HCT116 (cell line): Measurements from ENCODE around the gene OAT. TPM values are rescaled to one million over a fixed set of nuclear protein-coding genes. Genes with fewer than 3 reads are reported as not detected.

Source experiments
- ATAC-seq: fragments of 200-7000 bp; cut with Tn5 transposase; 2 replicates; pipeline ENCODE4 v1.9.1; 2020; ENCODE audit warnings: mild to moderate bottlenecking, moderate library complexity
- Bru-seq: library from RNA; stranded (reverse); fragments of 400-500 nt; gene quantifications from one replicate; lab custom pipeline; 2021; lab: Mats Ljungman, UMichigan
- BruChase-seq, 2 experiments: library from RNA; stranded (reverse); fragments of 400-500 nt; gene quantifications; one replicate each; lab custom pipeline; 2021; lab: Mats Ljungman, UMichigan
- BruUV-seq: library from RNA; stranded (reverse); fragments of 400-500 nt; replicated peaks from 2 replicates; lab custom pipeline; 2021; lab: Mats Ljungman, UMichigan
- CTCF ChIA-PET: fragments of 300-600 bp; sonication (Branson Sonifier 250); formaldehyde crosslinking; loops from one replicate; lab custom pipeline; 2021; ENCODE audit warnings: antibody characterized with exemption; lab: Charles Lee
- POLR2A ChIA-PET: fragments of 300-600, 350-600 bp; sonication (Branson Sonifier 250); formaldehyde crosslinking; loops from one replicate; lab custom pipeline; 2021; ENCODE audit warnings: antibody characterized with exemption; lab: Charles Lee
- RAD21 ChIA-PET, 2 experiments: fragments of 300-600 bp; sonication (Branson Sonifier 250); formaldehyde crosslinking; loops; one replicate each; lab custom pipeline; 2023; ENCODE audit warnings: low total read pairs in 2 of 2; ENCODE audit not compliant: uncharacterized antibody in 2 of 2, unreplicated experiment in 2 of 2, low non-redundant PET in 1 of 2; lab: Charles Lee
- DNase-seq: peaks from one replicate; pipeline ENCODE4 v3.0.0-alpha.2; 2010; ENCODE audit warnings: low read depth, low spot score
- H2AFZ ChIP-seq: fragments of 200-600 bp; shearing (Covaris generic), sonication (generic); 2 replicates; pipeline ENCODE4 v1.6.1; 2017; ENCODE audit warnings: low read depth, mixed run types, mixed read lengths, antibody characterized with exemption, low read length; ENCODE audit not compliant: poor library complexity, severe bottlenecking
- H3K27ac ChIP-seq: 2 replicates; pipeline ENCODE4 v1.5.1; 2012; ENCODE audit warnings: low read depth, low read length
- H3K27me3 ChIP-seq: fragments of 200-600 bp; sonication (generic); 2 replicates; pipeline ENCODE4 v1.6.1; 2016; ENCODE audit warnings: mixed run types, low read length, mixed read lengths; ENCODE audit not compliant: insufficient read depth
- H3K36me3 ChIP-seq, 2 experiments: fragments of 200-500 bp in 1 of 2; fragments of 200-600 bp in 1 of 2; sonication (Bioruptor generic) in 1 of 2; sonication (generic) in 1 of 2; 2 replicates each; pipeline versions ENCODE4 v1.5.1 to v1.6.1; 2014 to 2016; ENCODE audit warnings: low read length in 2 of 2, inconsistent platforms in 1 of 2, mixed read lengths in 1 of 2, mixed run types in 1 of 2; ENCODE audit not compliant: insufficient read depth in 2 of 2, control insufficient read depth in 1 of 2
- H3K4me1 ChIP-seq, 2 experiments: fragments of 200-600 bp in 1 of 2; sonication (generic) in 1 of 2; 2 replicates each; pipeline versions ENCODE4 v1.5.1 to v1.6.1; 2012 to 2017; ENCODE audit warnings: low read length in 2 of 2, inconsistent platforms in 1 of 2, mild to moderate bottlenecking in 1 of 2, mixed read lengths in 1 of 2, mixed run types in 1 of 2, moderate library complexity in 1 of 2; ENCODE audit not compliant: insufficient read depth in 2 of 2, control insufficient read depth in 1 of 2
- H3K4me2 ChIP-seq: fragments of 200-600 bp; sonication (generic); 2 replicates; pipeline ENCODE4 v1.6.1; 2017; ENCODE audit warnings: mixed run types, low read length, mixed read lengths
- H3K4me3 ChIP-seq, 2 experiments: fragments of 200-600 bp in 1 of 2; sonication (generic) in 1 of 2; replicated peaks in 1 of 2; 2 replicates each; pipeline ENCODE4 v1.5.1; 2011 to 2016; ENCODE audit warnings: low read length in 2 of 2, control low read depth in 1 of 2, low read depth in 1 of 2, mild to moderate bottlenecking in 1 of 2, mixed read lengths in 1 of 2, mixed run types in 1 of 2
- H3K79me2 ChIP-seq: fragments of 200-600 bp; sonication (generic); 2 replicates; pipeline ENCODE4 v1.6.1; 2017; ENCODE audit warnings: mild to moderate bottlenecking, mixed run types, low read length, moderate library complexity, mixed read lengths; ENCODE audit not compliant: insufficient read depth
- H3K9ac ChIP-seq: fragments of 200-600 bp; sonication (generic); 2 replicates; pipeline ENCODE4 v1.6.1; 2016; ENCODE audit warnings: low read length, mixed read lengths
- H3K9me2 ChIP-seq: fragments of 200-600 bp; sonication (generic), shearing (Covaris generic); 2 replicates; pipeline ENCODE4 v1.6.1; 2017; ENCODE audit warnings: mixed run types, mild to moderate bottlenecking, moderate library complexity; ENCODE audit not compliant: insufficient read depth
- H3K9me3 ChIP-seq, 2 experiments: fragments of 200-500 bp in 1 of 2; fragments of 200-600 bp in 1 of 2; sonication (Bioruptor generic) in 1 of 2; sonication (generic) in 1 of 2; 2 replicates each; pipeline ENCODE4 v1.6.1; 2014 to 2017; ENCODE audit warnings: low read length in 2 of 2, mixed read lengths in 2 of 2, inconsistent platforms in 1 of 2, low read depth in 1 of 2, mild to moderate bottlenecking in 1 of 2, mixed run types in 1 of 2, moderate library complexity in 1 of 2; ENCODE audit not compliant: control insufficient read depth in 1 of 2, insufficient read depth in 1 of 2
- H4K20me1 ChIP-seq: fragments of 200-600 bp; sonication (generic), shearing (Covaris generic); 2 replicates; pipeline ENCODE4 v1.6.1; 2017; ENCODE audit warnings: mixed run types, mild to moderate bottlenecking, moderate library complexity; ENCODE audit not compliant: insufficient read depth
- ATF3 ChIP-seq: IDR thresholded peaks from 2 replicates; pipeline ENCODE4 v1.6.1; 2012
- CTCF ChIP-seq, 3 experiments: fragments of 200-600 bp in 1 of 3; sonication (generic) in 1 of 3; IDR thresholded peaks in 2 of 3; conservative IDR thresholded peaks in 1 of 3; 2 replicates each; pipeline ENCODE4 v1.5.1; 2012 to 2017; ENCODE audit warnings: low read depth in 2 of 3, low read length in 2 of 3, antibody characterized with exemption in 1 of 3, borderline replicate concordance in 1 of 3, control low read depth in 1 of 3, mild to moderate bottlenecking in 1 of 3, mixed read lengths in 1 of 3, mixed run types in 1 of 3, moderate library complexity in 1 of 3; ENCODE audit not compliant: insufficient read depth in 1 of 3
- ELF1 ChIP-seq: IDR thresholded peaks from 2 replicates; pipeline ENCODE4 v1.6.1; 2012; ENCODE audit warnings: low read depth, borderline replicate concordance
- EZH2 ChIP-seq: fragments of 200-600 bp; sonication (generic); IDR thresholded peaks from 2 replicates; pipeline ENCODE4 v1.6.1; 2017; ENCODE audit warnings: antibody characterized with exemption, mixed run types
- EZH2phosphoT487 ChIP-seq: fragments of 200-600 bp; IDR thresholded peaks from 2 replicates; pipeline ENCODE4 v1.6.1; 2018; ENCODE audit warnings: antibody characterized with exemption, borderline replicate concordance
- FOSL1 ChIP-seq: IDR thresholded peaks from 2 replicates; pipeline ENCODE4 v1.6.1; 2012; ENCODE audit warnings: low read depth
- JUND ChIP-seq: IDR thresholded peaks from 2 replicates; pipeline ENCODE4 v1.6.1; 2012
- POLR2AphosphoS5 ChIP-seq: IDR thresholded peaks from 2 replicates; pipeline ENCODE4 v1.6.1; 2011; ENCODE audit warnings: mild to moderate bottlenecking, low read depth, low read length, moderate library complexity
- SIN3A ChIP-seq: IDR thresholded peaks from 2 replicates; pipeline ENCODE4 v1.6.1; 2012; ENCODE audit warnings: low read depth
- SP1 ChIP-seq: IDR thresholded peaks from 2 replicates; pipeline ENCODE4 v1.6.1; 2012; ENCODE audit warnings: low read depth
- SRF ChIP-seq: IDR thresholded peaks from 2 replicates; pipeline ENCODE4 v1.6.1; 2012; ENCODE audit warnings: low read depth
- TCF7L2 ChIP-seq: IDR thresholded peaks from 2 replicates; pipeline ENCODE4 v1.7.0; 2011; ENCODE audit warnings: borderline replicate concordance, inconsistent platforms; ENCODE audit not compliant: insufficient read depth, insufficient read length; ENCODE audit errors: extremely low read depth
- ZBTB33 ChIP-seq: IDR thresholded peaks from 2 replicates; pipeline ENCODE4 v1.6.1; 2011; ENCODE audit warnings: mild to moderate bottlenecking, low read length, moderate library complexity; ENCODE audit not compliant: insufficient replicate concordance; ENCODE audit errors: extremely low read depth
- ZFX ChIP-seq: fragments of 450-650 bp; IDR thresholded peaks from 2 replicates; pipeline ENCODE4 v1.6.1; 2017
- ZNF274 ChIP-seq: fragments of 200-500 bp; sonication (Bioruptor generic); IDR thresholded peaks from 2 replicates; pipeline ENCODE4 v1.6.1; 2014; ENCODE audit warnings: mild to moderate bottlenecking, low read depth, low read length, inconsistent platforms
- intact Hi-C: fragments of 100-400 bp; cut with micrococcal nuclease; formaldehyde crosslinking; loops from 2 replicates; pipeline ENCODE4 v1.10.0; 2022
- long read RNA-seq: library from polyadenylated mRNA; unstranded; transcript quantifications from one replicate; pipeline ENCODE4 v2.0.0, GENCODE V29; 2021; ENCODE audit not compliant: unreplicated experiment
- polyA plus RNA-seq: library from polyadenylated mRNA; unstranded; fragments of >200 nt; gene quantifications from 2 replicates; pipeline ENCODE4 v1.2.1, GENCODE V29; 2012; ENCODE audit warnings: missing spikeins
- total RNA-seq: library from RNA; stranded (reverse); gene quantifications from one replicate; pipeline ENCODE4 v1.2.1, GENCODE V29; 2021; ENCODE audit not compliant: unreplicated experiment

OAT gene
- total RNA-seq = 133 TPM
- polyA plus RNA-seq = 48.4 and 63.2 TPM in 2 replicates
- Bru-seq, nascent RNA = percentile 80 among the genes with signal in this experiment
- BruChase-seq, experiment 1, labeled RNA remaining after a 6-hour chase = percentile 95 among the genes with signal in this experiment
- percentile 88 among the genes with signal in this experiment for BruChase-seq, experiment 2, labeled RNA remaining after a 2-hour chase
- long read RNA-seq, transcript OAT-201 (10 exons, 2,048 nt) = major isoform, 298 of 369 reads
- long read RNA-seq, transcript OAT-208 (9 exons, 1,864 nt) = minor isoform, 8 of 369 reads
- long read RNA-seq, partial matches to known transcripts = 12 of 369 reads
- long read RNA-seq, other reads (novel, unspliced or antisense) = 51 of 369 reads

GRCh38 chr10:124418726-124419501, at the start of gene OAT:
TSS of gene OAT (minus strand) at chr10:124418923. CDS start at chr10:124412171, 6,752 bp downstream.
- peak within 1 kb of the TSS; percentile 92 for H2AFZ ChIP-seq
- no peaks in the 10 kb centered on the region for H3K36me3 ChIP-seq
- H3K27ac ChIP-seq = peak within 1 kb of the TSS; percentile 37
- H4K20me1 ChIP-seq = 0 out of 2 replicates have a peak, but pooled peaks cover 5% of the 10 kb centered on the region
- no peaks in the 10 kb centered on the region for H3K9me3 ChIP-seq
- TSS peak; percentile 70 for BruUV-seq
- RAD21 ChIA-PET = interaction anchor here in 1 of 2 experiments (0.7 to 1.2 kb wide), 2 partner anchors 20 to 315 kb away, joined by 4 read pairs; no protein-coding TSS in a partner anchor
- H3K9ac ChIP-seq = peak within 1 kb of the TSS; percentile 69
- peak within 1 kb of the TSS; percentile 54 to 74 for H3K4me3 ChIP-seq
- peaks cover 45% of the 10 kb centered on the region for H3K79me2 ChIP-seq
- H3K27me3 ChIP-seq = no peaks in the 10 kb centered on the region
- DNase-seq = peak; percentile 96
- CTCF ChIA-PET = interaction anchor here (0.6 to 4.1 kb wide), 6 partner anchors 15 to 424 kb away, joined by 3 to 23 read pairs (median 4); partner anchors contain the start of gene LHPP
- POLR2A ChIA-PET = interaction anchor here (0.7 to 2.7 kb wide), 21 partner anchors 9 to 1770 kb away, joined by 3 to 17 read pairs (median 3); partner anchors contain the start of gene LHPP
- intact Hi-C loops = loop anchor here (5.0 kb wide), 1 partner anchor 323 kb away; the partner anchor contains the start of gene FAM53B
- no peaks in the 10 kb centered on the region for H3K9me2 ChIP-seq
- peak within 1 kb of the TSS; percentile 80 for H3K4me2 ChIP-seq
- peak; percentile 94 for ATAC-seq
- peaks cover 10 to 15% of the 10 kb centered on the region in 2 experiments for H3K4me1 ChIP-seq
- no peak for TF ChIP-seq EZH2
- TF ChIP-seq CTCF (IDR thresholded peaks at IDR 0.05 in 2 of 3, conservative IDR thresholded peaks at IDR 0.05 in 1 of 3; ENCODE audit: borderline replicate concordance in 1 of 3, insufficient read depth in 1 of 3, low read depth in 2 of 3, low read length in 2 of 3) = peak in 1 of 3 experiments; percentile 45; a peak in 3 of 6 replicates
- no peak for TF ChIP-seq EZH2phosphoT487
- TF ChIP-seq POLR2AphosphoS5 = peak; percentile 100
- TF ChIP-seq ELF1 = no peak
- TF ChIP-seq ZFX = peak; percentile 67; the same call in 1 of the 2 replicates
- TF ChIP-seq ZNF274 = no peak
- TF ChIP-seq JUND = no peak
- peak; percentile 32 for TF ChIP-seq ZBTB33
- TF ChIP-seq SIN3A = peak; percentile 89
- no peak for TF ChIP-seq FOSL1
- TF ChIP-seq TCF7L2 = peak; percentile 81
- TF ChIP-seq SP1 = peak; percentile 89
- TF ChIP-seq ATF3 = no peak
- TF ChIP-seq SRF = no peak
